ENCODE measurements around the gene C14orf132.

The C14orf132 gene

GRCh38 chr14:96139169-96139568 lies 100.0 kb downstream of the C14orf132 start:
- no peak for TF ChIP-seq CTCF (conservative IDR thresholded peaks at IDR 0.05; ENCODE audit: low read length)
- DNase-seq (ENCODE audit: low read depth): no peak
- no peak overlapping the region for H3K4me3 ChIP-seq (ENCODE audit: low read length)

- no peak for TF ChIP-seq CTCF (conservative IDR thresholded peaks at IDR 0.05; ENCODE audit: low read length)
- no peak overlapping the region for H3K4me3 ChIP-seq (ENCODE audit: low read length)
- DNase-seq (ENCODE audit: low read depth): peak; percentile 41
These were observed 100.7 kb downstream of the C14orf132 start for GRCh38 chr14:96139879-96140278.

DNA sequence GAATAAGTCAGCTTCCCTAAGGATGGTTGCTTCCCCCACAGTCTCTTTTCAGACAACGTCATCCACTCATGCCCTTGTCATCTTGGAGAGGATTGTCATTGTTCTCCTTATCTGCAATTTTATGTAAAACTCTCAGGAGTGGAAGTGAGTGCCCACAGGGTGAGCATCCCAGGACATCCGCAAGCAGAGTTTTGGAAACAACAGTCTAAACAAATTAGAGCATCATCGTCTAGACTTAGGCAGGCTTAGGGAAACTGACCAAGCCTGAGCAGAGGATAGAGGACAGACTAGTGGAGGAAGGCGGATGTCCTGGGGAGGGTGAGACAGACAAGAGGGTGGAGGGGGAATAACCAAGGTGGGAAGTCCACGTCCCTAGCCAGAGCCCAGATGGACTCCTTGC lies 101.8 kb downstream of the C14orf132 start:
- H3K4me3 ChIP-seq (ENCODE audit: low read length): no peak overlapping the region
- TF ChIP-seq CTCF (conservative IDR thresholded peaks at IDR 0.05; ENCODE audit: low read length): no peak
- no peak for DNase-seq (ENCODE audit: low read depth)
